ENCODE data around the gene TUBG2.

DNA sequence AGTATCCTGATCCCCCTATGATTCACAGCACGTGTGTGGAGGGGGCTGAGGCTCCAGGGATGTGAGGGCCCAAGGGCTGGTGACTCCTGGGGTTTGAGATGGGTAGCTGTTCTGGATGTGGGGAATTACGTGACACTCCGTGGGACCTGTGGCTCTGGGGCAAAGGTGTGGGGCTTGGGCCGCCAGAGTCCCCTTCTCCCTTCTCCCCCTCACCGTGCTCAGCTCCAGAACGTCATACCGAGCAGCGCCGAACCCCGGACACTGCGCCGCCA lies 10.6 kb downstream of the TUBG2 start:
- TF ChIP-seq CTCF (IDR thresholded peaks at IDR 0.05) = no peak
- TF ChIP-seq POLR2AphosphoS5 (IDR thresholded peaks at IDR 0.05) = no peak

Measured in prostate gland (tissue), 2 donors.